ENCODE data around the gene DLGAP3.

- TF ChIP-seq MXD1 (CRISPR knock-in tag; IDR thresholded peaks at IDR 0.05) (no peak), ZFP91 (CRISPR knock-in tag; IDR thresholded peaks at IDR 0.05; ENCODE audit: borderline replicate concordance) (no peak), SMARCE1 (IDR thresholded peaks at IDR 0.05; ENCODE audit: borderline replicate concordance) (no peak), GABPA (IDR thresholded peaks at IDR 0.05; ENCODE audit: low read depth, low read length) (no peak), GABPA (CRISPR knock-in tag; IDR thresholded peaks at IDR 0.05; ENCODE audit: low read depth) (no peak), REST (IDR thresholded peaks at IDR 0.05; ENCODE audit: borderline replicate concordance in 1 of 2, low read depth in 1 of 2, low read length in 2 of 2) (no peak), ZSCAN22 (CRISPR knock-in tag; IDR thresholded peaks at IDR 0.05) (no peak), SRSF4 (IDR thresholded peaks at IDR 0.05; ENCODE audit: low read depth, low read length, poor library complexity, severe bottlenecking) (no peak), RXRA (CRISPR knock-in tag; IDR thresholded peaks at IDR 0.05) (no peak; the same call in 1 of the 2 replicates), YY1 (IDR thresholded peaks at IDR 0.05; ENCODE audit: insufficient read depth, insufficient replicate concordance, low read depth, low read length) (no peak), CBFB (CRISPR knock-in tag; IDR thresholded peaks at IDR 0.05) (no peak), KAT7 (CRISPR knock-in tag; IDR thresholded peaks at IDR 0.05; ENCODE audit: borderline replicate concordance) (no peak)
These were observed 82.4 kb downstream of the DLGAP3 start for GRCh38 chr1:34847094-34847493.

Data from HepG2 (cell line).